ENCODE data around the gene G6PC2.

GRCh38 chr2:168935810-168936581 lies 34.9 kb downstream of the G6PC2 start:
- TF ChIP-seq CTCF (IDR thresholded peaks at IDR 0.05) (no peak), POLR2A (IDR thresholded peaks at IDR 0.05) (no peak), POLR2AphosphoS5 (IDR thresholded peaks at IDR 0.05) (no peak), EP300 (IDR thresholded peaks at IDR 0.05) (no peak)

All from upper lobe of left lung (tissue), 4 donors.